Measurements from ENCODE around the gene TMEM147.

Gene TMEM147

GRCh38 chr19:35556025-35556590 lies 10.7 kb downstream of the TMEM147 start:
- Histone ChIP-seq H3K9me3 (ENCODE audit: control insufficient read depth, low read length) (no peaks in the 10 kb centered on the region), H3K4me3 (ENCODE audit: insufficient read depth, low read depth, low read length) (no peak overlapping the region), H3K36me3 (ENCODE audit: control insufficient read depth, insufficient read depth, low read length) (no peaks in the 10 kb centered on the region), H3K27ac (ENCODE audit: insufficient read depth, low read depth, low read length, poor library complexity, severe bottlenecking) (no peak overlapping the region), H3K27me3 (ENCODE audit: control insufficient read depth, insufficient read depth, low read length, poor library complexity, severe bottlenecking) (peaks cover 46% of the 10 kb centered on the region), H3K4me1 (ENCODE audit: control insufficient read depth, insufficient read depth, low read length) (no peaks in the 10 kb centered on the region)
- 88 to 89% methylated on average over 9 of the region's 9 CpGs for WGBS, 2 experiments

- no peak overlapping the region for H3K27ac ChIP-seq (ENCODE audit: insufficient read depth, low read depth, low read length, poor library complexity, severe bottlenecking)
- no peaks in the 10 kb centered on the region for H3K4me1 ChIP-seq (ENCODE audit: control insufficient read depth, insufficient read depth, low read length)
- 84 to 87% methylated on average over 16 of the region's 16 CpGs for WGBS, 2 experiments
- no peaks in the 10 kb centered on the region for H3K9me3 ChIP-seq (ENCODE audit: control insufficient read depth, low read length)
- H3K4me3 ChIP-seq (ENCODE audit: insufficient read depth, low read depth, low read length), result no peak overlapping the region
- H3K36me3 ChIP-seq (ENCODE audit: control insufficient read depth, insufficient read depth, low read length), result no peaks in the 10 kb centered on the region
- peaks cover 46% of the 10 kb centered on the region for H3K27me3 ChIP-seq (ENCODE audit: control insufficient read depth, insufficient read depth, low read length, poor library complexity, severe bottlenecking)
Measured at GRCh38 chr19:35556846-35557538, 11.6 kb downstream of the TMEM147 start.

GRCh38 chr19:35557539-35558399 lies 12.3 kb downstream of the TMEM147 start:
- H3K27me3 ChIP-seq (ENCODE audit: control insufficient read depth, insufficient read depth, low read length, poor library complexity, severe bottlenecking), result peaks cover 46% of the 10 kb centered on the region
- peak overlapping the region; percentile 38 for H3K4me3 ChIP-seq (ENCODE audit: insufficient read depth, low read depth, low read length)
- no peaks in the 10 kb centered on the region for H3K36me3 ChIP-seq (ENCODE audit: control insufficient read depth, insufficient read depth, low read length)
- no peak overlapping the region for H3K27ac ChIP-seq (ENCODE audit: insufficient read depth, low read depth, low read length, poor library complexity, severe bottlenecking)
- no peaks in the 10 kb centered on the region for H3K9me3 ChIP-seq (ENCODE audit: control insufficient read depth, low read length)
- no peaks in the 10 kb centered on the region for H3K4me1 ChIP-seq (ENCODE audit: control insufficient read depth, insufficient read depth, low read length)
- 1% methylated on average over 60 of the region's 60 CpGs for WGBS, 2 experiments

- peak overlapping the region; percentile 38 for H3K4me3 ChIP-seq (ENCODE audit: insufficient read depth, low read depth, low read length)
- H3K4me1 ChIP-seq (ENCODE audit: control insufficient read depth, insufficient read depth, low read length), result no peaks in the 10 kb centered on the region
- no peaks in the 10 kb centered on the region for H3K9me3 ChIP-seq (ENCODE audit: control insufficient read depth, low read length)
- H3K27ac ChIP-seq (ENCODE audit: insufficient read depth, low read depth, low read length, poor library complexity, severe bottlenecking), result no peak overlapping the region
- WGBS, 2 experiments, result 48 to 51% methylated on average over 53 of the region's 53 CpGs
- no peaks in the 10 kb centered on the region for H3K36me3 ChIP-seq (ENCODE audit: control insufficient read depth, insufficient read depth, low read length)
- peaks cover 46% of the 10 kb centered on the region for H3K27me3 ChIP-seq (ENCODE audit: control insufficient read depth, insufficient read depth, low read length, poor library complexity, severe bottlenecking)
Measured at GRCh38 chr19:35558400-35559280, 13.2 kb downstream of the TMEM147 start.

- WGBS, 2 experiments, result 82 to 86% methylated on average over 11 of the region's 11 CpGs
- Histone ChIP-seq H3K4me3 (ENCODE audit: insufficient read depth, low read depth, low read length) (no peak overlapping the region), H3K27ac (ENCODE audit: insufficient read depth, low read depth, low read length, poor library complexity, severe bottlenecking) (no peak overlapping the region), H3K36me3 (ENCODE audit: control insufficient read depth, insufficient read depth, low read length) (no peaks in the 10 kb centered on the region), H3K9me3 (ENCODE audit: control insufficient read depth, low read length) (no peaks in the 10 kb centered on the region), H3K27me3 (ENCODE audit: control insufficient read depth, insufficient read depth, low read length, poor library complexity, severe bottlenecking) (peaks cover 46% of the 10 kb centered on the region), H3K4me1 (ENCODE audit: control insufficient read depth, insufficient read depth, low read length) (no peaks in the 10 kb centered on the region)
Measured at GRCh38 chr19:35559281-35559659, 13.8 kb downstream of the TMEM147 start.

GRCh38 chr19:35559781-35560180 lies 14.4 kb downstream of the TMEM147 start:
- H3K4me3 ChIP-seq (ENCODE audit: insufficient read depth, low read depth, low read length), result no peak overlapping the region
- H3K27ac ChIP-seq (ENCODE audit: insufficient read depth, low read depth, low read length, poor library complexity, severe bottlenecking), result no peak overlapping the region
- H3K9me3 ChIP-seq (ENCODE audit: control insufficient read depth, low read length), result no peaks in the 10 kb centered on the region
- 92 to 93% methylated on average over 23 of the region's 23 CpGs for WGBS, 2 experiments
- peaks cover 46% of the 10 kb centered on the region for H3K27me3 ChIP-seq (ENCODE audit: control insufficient read depth, insufficient read depth, low read length, poor library complexity, severe bottlenecking)
- no peaks in the 10 kb centered on the region for H3K36me3 ChIP-seq (ENCODE audit: control insufficient read depth, insufficient read depth, low read length)
- no peaks in the 10 kb centered on the region for H3K4me1 ChIP-seq (ENCODE audit: control insufficient read depth, insufficient read depth, low read length)

- H3K9me3 ChIP-seq (ENCODE audit: control insufficient read depth, low read length), result no peaks in the 10 kb centered on the region
- no peaks in the 10 kb centered on the region for H3K36me3 ChIP-seq (ENCODE audit: control insufficient read depth, insufficient read depth, low read length)
- H3K27me3 ChIP-seq (ENCODE audit: control insufficient read depth, insufficient read depth, low read length, poor library complexity, severe bottlenecking), result peaks cover 46% of the 10 kb centered on the region
- H3K4me1 ChIP-seq (ENCODE audit: control insufficient read depth, insufficient read depth, low read length), result no peaks in the 10 kb centered on the region
- 92 to 93% methylated on average over 18 of the region's 18 CpGs for WGBS, 2 experiments
- H3K4me3 ChIP-seq (ENCODE audit: insufficient read depth, low read depth, low read length), result no peak overlapping the region
- H3K27ac ChIP-seq (ENCODE audit: insufficient read depth, low read depth, low read length, poor library complexity, severe bottlenecking), result no peak overlapping the region
Measured at GRCh38 chr19:35560271-35560670, 14.8 kb downstream of the TMEM147 start.

GRCh38 chr19:35560677-35561076 lies 15.3 kb downstream of the TMEM147 start:
- H3K4me3 ChIP-seq (ENCODE audit: insufficient read depth, low read depth, low read length), result no peak overlapping the region
- H3K27me3 ChIP-seq (ENCODE audit: control insufficient read depth, insufficient read depth, low read length, poor library complexity, severe bottlenecking), result peaks cover 46% of the 10 kb centered on the region
- no peaks in the 10 kb centered on the region for H3K4me1 ChIP-seq (ENCODE audit: control insufficient read depth, insufficient read depth, low read length)
- no peaks in the 10 kb centered on the region for H3K9me3 ChIP-seq (ENCODE audit: control insufficient read depth, low read length)
- no peaks in the 10 kb centered on the region for H3K36me3 ChIP-seq (ENCODE audit: control insufficient read depth, insufficient read depth, low read length)
- no peak overlapping the region for H3K27ac ChIP-seq (ENCODE audit: insufficient read depth, low read depth, low read length, poor library complexity, severe bottlenecking)
- 71 to 77% methylated on average over 6 of the region's 6 CpGs for WGBS, 2 experiments

GRCh38 chr19:35561436-35561835 lies 16.0 kb downstream of the TMEM147 start:
- Histone ChIP-seq H3K4me3 (ENCODE audit: insufficient read depth, low read depth, low read length) (no peak overlapping the region), H3K36me3 (ENCODE audit: control insufficient read depth, insufficient read depth, low read length) (no peaks in the 10 kb centered on the region), H3K4me1 (ENCODE audit: control insufficient read depth, insufficient read depth, low read length) (no peaks in the 10 kb centered on the region), H3K9me3 (ENCODE audit: control insufficient read depth, low read length) (no peaks in the 10 kb centered on the region), H3K27ac (ENCODE audit: insufficient read depth, low read depth, low read length, poor library complexity, severe bottlenecking) (no peak overlapping the region), H3K27me3 (ENCODE audit: control insufficient read depth, insufficient read depth, low read length, poor library complexity, severe bottlenecking) (peaks cover 43% of the 10 kb centered on the region)
- WGBS, 2 experiments, result 87 to 90% methylated on average over 6 of the region's 6 CpGs

Data from ectodermal cell (in vitro differentiated cells).